Pancreas (tissue), 10 donors: Measurements from ENCODE around the gene CPNE7. TPM values are rescaled to one million over a fixed set of nuclear protein-coding genes. Genes with fewer than 3 reads are reported as not detected.
"Not testable (repeated sequence)": the region's sequence is repeated elsewhere in the genome, so short reads cannot be mapped to it uniquely, and the experiment has no call there.

Experiments used
- ATAC-seq, 4 donors: fragments of 200-7000 bp; cut with Tn5 transposase; one replicate each; pipeline versions ENCODE4 v1.8.0 to v1.9.1; 2020; ENCODE audit warnings: mild to moderate bottlenecking in 4 of 4, moderate library complexity in 4 of 4
- DNase-seq, 6 donors: peaks; one replicate each; pipeline ENCODE4 v3.0.0-alpha.2; 2020
- FAIRE-seq: peaks from 2 replicates; lab custom pipeline; 2012; peaks lifted over from hg19 to GRCh38; lab: Jason Lieb, UNC
- H3K27ac ChIP-seq, 4 donors: fragments of 200-600 bp; sonication (generic); 1 replicate in 3 of 4; 2 replicates in 1 of 4; pipeline versions ENCODE4 v1.5.0 to v1.8.0; 2020
- H3K27me3 ChIP-seq, 4 donors: fragments of 200-600 bp; one replicate each; pipeline ENCODE4 v1.8.0; 2021
- H3K36me3 ChIP-seq, 3 donors: fragments of 200-600 bp; sonication (generic) in 1 of 3; one replicate each; pipeline versions ENCODE4 v1.5.0 to v1.8.0; 2020 to 2021
- H3K4me1 ChIP-seq, 3 donors: fragments of 200-600 bp; one replicate each; pipeline ENCODE4 v1.8.0; 2021
- H3K4me3 ChIP-seq, 4 donors: fragments of 200-600 bp; sonication (generic) in 2 of 4; one replicate each; pipeline versions ENCODE4 v1.5.0 to v1.8.0; 2020 to 2021
- H3K9me3 ChIP-seq, 4 donors: fragments of 200-600 bp; one replicate each; pipeline ENCODE4 v1.8.0; 2021
- WGBS, 2 donors: extraction: QIAGEN DNeasy Blood & Tissue Kit; methylation state at CpG; one replicate each; pipeline ENCODE4 v1.1.7; 2013; 5-methylcytosine and 5-hydroxymethylcytosine counted together
- intact Hi-C, 3 donors: fragments of 100-400 bp; cut with DNase I; formaldehyde crosslinking; loops; one replicate each; pipeline versions ENCODE4 v1.11.1 to v1.14.2; 2022
- polyA plus RNA-seq, 2 donors: library from polyadenylated mRNA; stranded (reverse); fragments of 200-250 nt; gene quantifications; one replicate each; pipeline ENCODE4 v1.2.3, GENCODE V29; 2013
- total RNA-seq, 6 donors: library from RNA; stranded (reverse); fragmentation: NEBNext Ultra II Directional in 4 of 6; extraction: Animal tissue kit (Norgen Biotek cat#: 25700) in 4 of 6; gene quantifications; one replicate each; pipeline versions ENCODE4 v1.2.1 to v1.2.4, GENCODE V29; 2021 to 2023
- TF ChIP-seq, protein P1 (sequence below), 4 donors: fragments of 200-600 bp; sonication (generic) in 3 of 4; IDR thresholded peaks; one replicate each; pipeline versions ENCODE4 v1.5.0 to v1.8.0; 2021; ENCODE audit warnings: antibody characterized with exemption in 4 of 4
- donor health status: healthy with polysubstance abuse.
- donor health status: DM: no; HTN: no; CAD: no; lungs with moderate emphysema.
- donor health status: DM: no; HTN: no; CAD: no.
- donor health status: control.
- donor health status: control.
- donor health status: Bipolar disorder and iron deficiency.
- donor health status: DM: yes; HTN: yes; CAD: no.
- donor health status: DM: no; HTN: no; CAD: no.
- donor health status: DM: no; HTN: no; CAD: no.
- donor health status: DM: yes; HTN: yes; CAD: no.

Gene CPNE7
- total and polyA plus RNA-seq, 8 donors: 0.12 to 4.5 (median 1.0) TPM

- Histone ChIP-seq H3K27me3 (no peaks in the 10 kb centered on the region), H3K4me1 (no peaks in the 10 kb centered on the region), H3K9me3 (no peaks in the 10 kb centered on the region), H3K4me3 (no peak overlapping the region), H3K27ac (no peak overlapping the region), H3K36me3 (no peaks in the 10 kb centered on the region)
- TF ChIP-seq, protein P1, sequence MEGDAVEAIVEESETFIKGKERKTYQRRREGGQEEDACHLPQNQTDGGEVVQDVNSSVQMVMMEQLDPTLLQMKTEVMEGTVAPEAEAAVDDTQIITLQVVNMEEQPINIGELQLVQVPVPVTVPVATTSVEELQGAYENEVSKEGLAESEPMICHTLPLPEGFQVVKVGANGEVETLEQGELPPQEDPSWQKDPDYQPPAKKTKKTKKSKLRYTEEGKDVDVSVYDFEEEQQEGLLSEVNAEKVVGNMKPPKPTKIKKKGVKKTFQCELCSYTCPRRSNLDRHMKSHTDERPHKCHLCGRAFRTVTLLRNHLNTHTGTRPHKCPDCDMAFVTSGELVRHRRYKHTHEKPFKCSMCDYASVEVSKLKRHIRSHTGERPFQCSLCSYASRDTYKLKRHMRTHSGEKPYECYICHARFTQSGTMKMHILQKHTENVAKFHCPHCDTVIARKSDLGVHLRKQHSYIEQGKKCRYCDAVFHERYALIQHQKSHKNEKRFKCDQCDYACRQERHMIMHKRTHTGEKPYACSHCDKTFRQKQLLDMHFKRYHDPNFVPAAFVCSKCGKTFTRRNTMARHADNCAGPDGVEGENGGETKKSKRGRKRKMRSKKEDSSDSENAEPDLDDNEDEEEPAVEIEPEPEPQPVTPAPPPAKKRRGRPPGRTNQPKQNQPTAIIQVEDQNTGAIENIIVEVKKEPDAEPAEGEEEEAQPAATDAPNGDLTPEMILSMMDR (IDR thresholded peaks at IDR 0.05): no peak
- intact Hi-C loops: no loop called here
- no peak for DNase-seq
- FAIRE-seq: no peak
- WGBS, 2 donors: 90 to 91% methylated on average over 18 to 19 of the region's 19 CpGs
- ATAC-seq: peak in 1 of 4 donors; percentile 7
These were observed 57.6 kb downstream of the CPNE7 start for GRCh38 chr16:89633064-89633631.

GRCh38 chr16:89634463-89635385 is 59.2 kb downstream of the CPNE7 start:
- H3K27me3 ChIP-seq, H3K27ac ChIP-seq, H3K36me3 ChIP-seq, DNase-seq, H3K9me3 ChIP-seq, FAIRE-seq, H3K4me1 ChIP-seq, ATAC-seq, H3K4me3 ChIP-seq, intact Hi-C loops: not testable (repeated sequence)
- 80 to 83% methylated on average over 2 of the region's 2 CpGs for WGBS, 2 donors

DNA sequence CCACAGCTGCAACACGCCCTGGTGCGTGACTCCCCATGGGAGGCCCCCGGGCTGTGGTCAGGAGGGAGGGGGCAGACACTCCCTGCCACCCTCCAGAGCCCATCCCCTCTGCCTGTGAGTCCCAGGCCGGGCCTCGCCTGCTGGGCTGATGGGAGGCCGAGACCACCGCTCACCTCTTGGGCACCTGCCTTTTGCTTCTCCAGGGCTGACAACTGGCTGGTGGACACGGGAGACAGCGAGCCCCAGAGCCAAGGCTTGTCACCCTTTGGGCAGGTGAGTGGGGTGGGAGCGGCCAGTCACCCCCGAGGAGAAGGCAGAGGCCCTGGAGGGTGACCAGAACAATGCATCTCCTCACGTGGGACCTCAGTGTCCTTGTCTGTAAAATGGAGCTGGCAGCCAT is 61.1 kb downstream of the CPNE7 start:
- H3K27ac ChIP-seq: no peak overlapping the region
- H3K4me1 ChIP-seq: peaks cover 0 to 6% (median 4%) of the 10 kb centered on the region in 3 donors
- TF ChIP-seq, protein P1 (IDR thresholded peaks at IDR 0.05): no peak
- no peaks in the 10 kb centered on the region for H3K27me3 ChIP-seq
- 86 to 90% methylated on average over 12 of the region's 12 CpGs for WGBS, 2 donors
- DNase-seq (no peak), FAIRE-seq (no peak), ATAC-seq (no peak)
- no peak overlapping the region for H3K4me3 ChIP-seq
- H3K36me3 ChIP-seq: no peaks in the 10 kb centered on the region
- intact Hi-C loops: no loop called here
- H3K9me3 ChIP-seq: no peaks in the 10 kb centered on the region

DNA sequence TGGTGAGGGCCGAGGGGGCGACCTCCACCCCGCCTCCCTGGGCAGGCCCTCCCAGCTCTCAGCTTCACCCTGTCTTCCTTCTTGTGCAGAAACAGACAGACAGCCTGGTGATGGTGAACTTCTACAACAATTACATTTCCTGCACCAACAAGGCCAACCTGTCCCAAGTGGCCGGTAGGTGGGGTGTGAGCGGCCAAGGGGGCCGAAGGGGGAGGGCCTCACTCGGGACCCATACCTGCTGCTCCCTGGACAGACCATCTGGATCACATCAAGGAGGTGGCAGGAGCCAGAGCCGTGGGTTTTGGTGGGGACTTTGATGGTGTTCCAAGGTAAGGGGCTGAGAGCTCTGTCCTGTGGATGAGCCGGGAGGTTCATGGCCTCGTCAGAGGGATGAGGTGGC is 61.8 kb downstream of the CPNE7 start:
- peaks cover 0 to 6% (median 4%) of the 10 kb centered on the region in 3 donors for H3K4me1 ChIP-seq
- no peaks in the 10 kb centered on the region for H3K9me3 ChIP-seq
- H3K27ac ChIP-seq: no peak overlapping the region
- TF ChIP-seq, protein P1 (IDR thresholded peaks at IDR 0.05): no peak
- no peak for ATAC-seq
- WGBS, 2 donors: 73 to 85% methylated on average over 10 of the region's 10 CpGs
- DNase-seq: no peak
- no peak for FAIRE-seq
- no peak overlapping the region for H3K4me3 ChIP-seq
- intact Hi-C loops: no loop called here
- H3K27me3 ChIP-seq: no peaks in the 10 kb centered on the region
- no peaks in the 10 kb centered on the region for H3K36me3 ChIP-seq

GRCh38 chr16:89638455-89638854 is 62.9 kb downstream of the CPNE7 start:
- H3K27ac ChIP-seq: no peak overlapping the region
- H3K27me3 ChIP-seq: no peaks in the 10 kb centered on the region
- no peaks in the 10 kb centered on the region for H3K36me3 ChIP-seq
- ATAC-seq: no peak
- no peaks in the 10 kb centered on the region for H3K9me3 ChIP-seq
- H3K4me1 ChIP-seq: peaks cover 0 to 6% (median 4%) of the 10 kb centered on the region in 3 donors
- intact Hi-C loops: no loop called here
- TF ChIP-seq, protein P1 (IDR thresholded peaks at IDR 0.05): no peak
- H3K4me3 ChIP-seq: no peak overlapping the region
- 85 to 92% methylated on average over 9 to 10 of the region's 10 CpGs for WGBS, 2 donors
- DNase-seq: no peak
- FAIRE-seq: no peak
